ENCODE results near the gene ATG2A.
A peak's percentile ranks its signal among the peaks of the same experiment; 100 is the strongest.

Gene ATG2A

GRCh38 chr11:64864473-64865285 lies 52.3 kb downstream of the ATG2A start:
- in situ Hi-C loops (cut with HindIII; ENCODE audit: low pct_ligation_motif_present, low pct_unique_long_range_greater_than_20kb, low sequenced_read_pairs), result no loop called here
- no peak for DNase-seq

- DNase-seq, result no peak
- in situ Hi-C loops (cut with HindIII; ENCODE audit: low pct_ligation_motif_present, low pct_unique_long_range_greater_than_20kb, low sequenced_read_pairs), result no loop called here
Observed at GRCh38 chr11:64864135-64864472, 52.9 kb downstream of the ATG2A start.

- DNase-seq, result no peak
- in situ Hi-C loops (cut with HindIII; ENCODE audit: low pct_ligation_motif_present, low pct_unique_long_range_greater_than_20kb, low sequenced_read_pairs), result no loop called here
Observed at GRCh38 chr11:64863391-64864060, 53.5 kb downstream of the ATG2A start.

- DNase-seq, result no peak
- in situ Hi-C loops (cut with HindIII; ENCODE audit: low pct_ligation_motif_present, low pct_unique_long_range_greater_than_20kb, low sequenced_read_pairs), result no loop called here
Observed at GRCh38 chr11:64862987-64863390, 54.0 kb downstream of the ATG2A start.

- in situ Hi-C loops (cut with HindIII; ENCODE audit: low pct_ligation_motif_present, low pct_unique_long_range_greater_than_20kb, low sequenced_read_pairs), result no loop called here
Observed at GRCh38 chr11:64861227-64861975, 55.6 kb downstream of the ATG2A start.

GRCh38 chr11:64859542-64860414 lies 57.2 kb downstream of the ATG2A start:
- no peak for DNase-seq
- in situ Hi-C loops (cut with HindIII; ENCODE audit: low pct_ligation_motif_present, low pct_unique_long_range_greater_than_20kb, low sequenced_read_pairs), result no loop called here

More at GRCh38 chr11:64861227-64861975, 55.6 kb downstream of the ATG2A start:
- DNase-seq, result no peak

GRCh38 chr11:64858467-64859263 lies 58.3 kb downstream of the ATG2A start:
- no peak for DNase-seq
- in situ Hi-C loops (cut with HindIII; ENCODE audit: low pct_ligation_motif_present, low pct_unique_long_range_greater_than_20kb, low sequenced_read_pairs), result no loop called here

GRCh38 chr11:64857485-64857884 lies 59.5 kb downstream of the ATG2A start:
- in situ Hi-C loops (cut with HindIII; ENCODE audit: low pct_ligation_motif_present, low pct_unique_long_range_greater_than_20kb, low sequenced_read_pairs), result no loop called here
- DNase-seq, result no peak

GRCh38 chr11:64856382-64857227 lies 60.4 kb downstream of the ATG2A start:
- DNase-seq, result peak; percentile 86
- in situ Hi-C loops (cut with HindIII; ENCODE audit: low pct_ligation_motif_present, low pct_unique_long_range_greater_than_20kb, low sequenced_read_pairs), result no loop called here

GRCh38 chr11:64855596-64856304 lies 61.3 kb downstream of the ATG2A start:
- in situ Hi-C loops (cut with HindIII; ENCODE audit: low pct_ligation_motif_present, low pct_unique_long_range_greater_than_20kb, low sequenced_read_pairs), result no loop called here
- no peak for DNase-seq

GRCh38 chr11:64854534-64855502 lies 62.2 kb downstream of the ATG2A start:
- DNase-seq, result peak; percentile 94
- in situ Hi-C loops (cut with HindIII; ENCODE audit: low pct_ligation_motif_present, low pct_unique_long_range_greater_than_20kb, low sequenced_read_pairs), result loop anchor here (5.0 kb wide), 1 partner anchor 37 kb away; no protein-coding TSS in a partner anchor

- DNase-seq, result no peak
- in situ Hi-C loops (cut with HindIII; ENCODE audit: low pct_ligation_motif_present, low pct_unique_long_range_greater_than_20kb, low sequenced_read_pairs), result loop anchor here (5.0 kb wide), 1 partner anchor 38 kb away; no protein-coding TSS in a partner anchor
Observed at GRCh38 chr11:64854157-64854533, 62.9 kb downstream of the ATG2A start.

GRCh38 chr11:64853709-64854108 lies 63.3 kb downstream of the ATG2A start:
- in situ Hi-C loops (cut with HindIII; ENCODE audit: low pct_ligation_motif_present, low pct_unique_long_range_greater_than_20kb, low sequenced_read_pairs), result loop anchor here (5.0 kb wide), 1 partner anchor 39 kb away; no protein-coding TSS in a partner anchor

GRCh38 chr11:64852804-64853509 lies 64.1 kb downstream of the ATG2A start:
- DNase-seq, result no peak
- in situ Hi-C loops (cut with HindIII; ENCODE audit: low pct_ligation_motif_present, low pct_unique_long_range_greater_than_20kb, low sequenced_read_pairs), result loop anchor here (5.0 kb wide), 1 partner anchor 39 kb away; no protein-coding TSS in a partner anchor

More at GRCh38 chr11:64853709-64854108, 63.3 kb downstream of the ATG2A start:
- DNase-seq, result no peak

Data from ACHN (cell line).